GM21367 (cell line): Measurements from ENCODE around the gene CAPN7.
"Not testable (repeated sequence)": the region's sequence is repeated elsewhere in the genome, so short reads cannot be mapped to it uniquely, and the experiment has no call there.

Source experiments
- ATAC-seq: cut with Tn5 transposase; IDR thresholded peaks from one replicate; pipeline ENCODE4 v1.9.1; 2021; ENCODE audit not compliant: unreplicated experiment

Gene CAPN7

GRCh38 chr3:15205934-15206661 lies at the start of gene CAPN7:
CAPN7 (plus strand) TSS chr3:15206246; CDS start chr3:15206496, 250 bp downstream.
- peak; percentile 77 for ATAC-seq

- ATAC-seq: no peak
Measured at GRCh38 chr3:15157441-15157840, 48.6 kb upstream of the CAPN7 start.

GRCh38 chr3:15159501-15160136 lies 46.4 kb upstream of the CAPN7 start:
- no peak for ATAC-seq

GRCh38 chr3:15160662-15161061 lies 45.4 kb upstream of the CAPN7 start:
- ATAC-seq: no peak

GRCh38 chr3:15161133-15161532 lies 44.9 kb upstream of the CAPN7 start:
- no peak for ATAC-seq

GRCh38 chr3:15163656-15164055 lies 42.4 kb upstream of the CAPN7 start:
- ATAC-seq: not testable (repeated sequence)

- no peak for ATAC-seq
Measured at GRCh38 chr3:15164340-15164739, 41.7 kb upstream of the CAPN7 start.

- no peak for ATAC-seq
Measured at GRCh38 chr3:15165061-15165460, 41.0 kb upstream of the CAPN7 start.

GRCh38 chr3:15166391-15166790 lies 39.7 kb upstream of the CAPN7 start:
- not testable (repeated sequence) for ATAC-seq

- no peak for ATAC-seq
Measured at GRCh38 chr3:15171096-15171495, 35.0 kb upstream of the CAPN7 start.

GRCh38 chr3:15172806-15173205 lies 33.2 kb upstream of the CAPN7 start:
- ATAC-seq: no peak

GRCh38 chr3:15174953-15175352 lies 31.1 kb upstream of the CAPN7 start:
- ATAC-seq: no peak

- no peak for ATAC-seq
Measured at GRCh38 chr3:15175605-15176004, 30.4 kb upstream of the CAPN7 start.

GRCh38 chr3:15180042-15180611 lies 25.9 kb upstream of the CAPN7 start:
- ATAC-seq: peak; percentile 43

GRCh38 chr3:15181511-15181910 lies 24.5 kb upstream of the CAPN7 start:
- no peak for ATAC-seq

- no peak for ATAC-seq
Measured at GRCh38 chr3:15181963-15182362, 24.1 kb upstream of the CAPN7 start.

GRCh38 chr3:15183011-15183410 lies 23.0 kb upstream of the CAPN7 start:
- no peak for ATAC-seq

GRCh38 chr3:15185404-15185803 lies 20.6 kb upstream of the CAPN7 start:
- no peak for ATAC-seq

GRCh38 chr3:15186101-15186476 lies 20.0 kb upstream of the CAPN7 start:
- no peak for ATAC-seq

GRCh38 chr3:15186477-15187164 lies 19.4 kb upstream of the CAPN7 start:
- ATAC-seq: not testable (repeated sequence)

GRCh38 chr3:15197340-15198029 lies 8.6 kb upstream of the CAPN7 start:
- no peak for ATAC-seq
